Body of pancreas (tissue), 4 donors: Measurements from ENCODE around the gene ELL.

Experiments used
- POLR2A ChIP-seq, 3 donors: fragments of 450-650 bp; IDR thresholded peaks; one replicate each; pipeline ENCODE4 v1.6.1; 2016; ENCODE audit warnings: antibody characterized with exemption in 3 of 3, mild to moderate bottlenecking in 2 of 3
- TF ChIP-seq, protein P1 (sequence below), 7 experiments: fragments of 450-650 bp in 4 of 7; fragments of 200-600 bp in 3 of 7; sonication (generic) in 3 of 7; IDR thresholded peaks; one replicate each; pipeline ENCODE4 v1.5.1; 2016 to 2019; ENCODE audit warnings: antibody characterized with exemption in 7 of 7

- TF ChIP-seq, protein P1, sequence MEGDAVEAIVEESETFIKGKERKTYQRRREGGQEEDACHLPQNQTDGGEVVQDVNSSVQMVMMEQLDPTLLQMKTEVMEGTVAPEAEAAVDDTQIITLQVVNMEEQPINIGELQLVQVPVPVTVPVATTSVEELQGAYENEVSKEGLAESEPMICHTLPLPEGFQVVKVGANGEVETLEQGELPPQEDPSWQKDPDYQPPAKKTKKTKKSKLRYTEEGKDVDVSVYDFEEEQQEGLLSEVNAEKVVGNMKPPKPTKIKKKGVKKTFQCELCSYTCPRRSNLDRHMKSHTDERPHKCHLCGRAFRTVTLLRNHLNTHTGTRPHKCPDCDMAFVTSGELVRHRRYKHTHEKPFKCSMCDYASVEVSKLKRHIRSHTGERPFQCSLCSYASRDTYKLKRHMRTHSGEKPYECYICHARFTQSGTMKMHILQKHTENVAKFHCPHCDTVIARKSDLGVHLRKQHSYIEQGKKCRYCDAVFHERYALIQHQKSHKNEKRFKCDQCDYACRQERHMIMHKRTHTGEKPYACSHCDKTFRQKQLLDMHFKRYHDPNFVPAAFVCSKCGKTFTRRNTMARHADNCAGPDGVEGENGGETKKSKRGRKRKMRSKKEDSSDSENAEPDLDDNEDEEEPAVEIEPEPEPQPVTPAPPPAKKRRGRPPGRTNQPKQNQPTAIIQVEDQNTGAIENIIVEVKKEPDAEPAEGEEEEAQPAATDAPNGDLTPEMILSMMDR (IDR thresholded peaks at IDR 0.05): no peak
- TF ChIP-seq POLR2A (IDR thresholded peaks at IDR 0.05): no peak
Measured at GRCh38 chr19:18508585-18508984, 13.3 kb downstream of the ELL start.
